ENCODE measurements around the gene RXRA.

The RXRA gene

GRCh38 chr9:134422301-134423090 is 96.2 kb downstream of the RXRA start:
- Histone ChIP-seq H3K36me3 (ENCODE audit: control insufficient read depth in 2 of 2, insufficient read depth in 1 of 2, low read length in 2 of 2) (peaks cover 0 to 66% of the 10 kb centered on the region in 2 experiments; a peak in 1 of 3 replicates), H3K27ac (ENCODE audit: extremely low read depth, low read depth, low read length) (no peak overlapping the region)
- CTCF ChIA-PET = no interaction called here
- TF ChIP-seq PRDM10 (tag by site-specific recombination; IDR thresholded peaks at IDR 0.05) (no peak), OSR2 (tag by site-specific recombination; IDR thresholded peaks at IDR 0.05) (no peak), ZBTB6 (tag by site-specific recombination; IDR thresholded peaks at IDR 0.05) (no peak), MZF1 (tag by site-specific recombination; IDR thresholded peaks at IDR 0.05; ENCODE audit: borderline replicate concordance) (no peak), ZNF274 (IDR thresholded peaks at IDR 0.05; ENCODE audit: low read length) (no peak), ZNF274 (tag by site-specific recombination; IDR thresholded peaks at IDR 0.05; ENCODE audit: borderline replicate concordance) (no peak), PRDM4 (tag by site-specific recombination; IDR thresholded peaks at IDR 0.05) (no peak), KLF1 (tag by site-specific recombination; IDR thresholded peaks at IDR 0.05) (peak; percentile 96), PRDM6 (tag by site-specific recombination; IDR thresholded peaks at IDR 0.05) (no peak), ZNF394 (tag by site-specific recombination; IDR thresholded peaks at IDR 0.05; ENCODE audit: borderline replicate concordance) (no peak), ELK4 (IDR thresholded peaks at IDR 0.05; ENCODE audit: borderline replicate concordance, low read depth, low read length) (no peak), ZNF416 (tag by site-specific recombination; IDR thresholded peaks at IDR 0.05) (no peak), ZBTB20 (tag by site-specific recombination; IDR thresholded peaks at IDR 0.05) (no peak), KLF9 (tag by site-specific recombination; IDR thresholded peaks at IDR 0.05; ENCODE audit: low read depth) (peak; percentile 60; the same call in 1 of the 2 replicates), ZBTB44 (tag by site-specific recombination; IDR thresholded peaks at IDR 0.05) (no peak), ZNF510 (tag by site-specific recombination; IDR thresholded peaks at IDR 0.05; ENCODE audit: insufficient replicate concordance) (no peak), KLF17 (tag by site-specific recombination; IDR thresholded peaks at IDR 0.05) (0 out of 2 replicates have a peak, but pooled peaks have one; percentile 74), ZNF48 (tag by site-specific recombination; IDR thresholded peaks at IDR 0.05) (no peak), ZNF324 (tag by site-specific recombination; IDR thresholded peaks at IDR 0.05) (no peak), ZFHX2 (tag by site-specific recombination; conservative IDR thresholded peaks at IDR 0.05) (0 out of 2 replicates have a peak, but pooled peaks have one; percentile 15), WT1 (tag by site-specific recombination; IDR thresholded peaks at IDR 0.05) (peak; percentile 99), ZNF175 (tag by site-specific recombination; IDR thresholded peaks at IDR 0.05) (no peak)

More at GRCh38 chr9:134422301-134423090, 96.2 kb downstream of the RXRA start:
- Histone ChIP-seq H3K4me1 (ENCODE audit: control insufficient read depth, insufficient read depth, low read length) (no peaks in the 10 kb centered on the region), H3K9me3 (ENCODE audit: control insufficient read depth, insufficient read depth, low read depth, low read length) (no peaks in the 10 kb centered on the region), H3K4me3 (ENCODE audit: low read depth, low read length) (no peak overlapping the region)
- POLR2A ChIA-PET = no interaction called here

Data from HEK293 (cell line).